Measurements from ENCODE around the gene ALG5.

The ALG5 gene

GRCh38 chr13:36915896-36916640 lies 83.1 kb downstream of the ALG5 start:
- DNase-seq: no peak

GRCh38 chr13:36915106-36915505 lies 84.0 kb downstream of the ALG5 start:
- DNase-seq: no peak

- DNase-seq: no peak
Observed at GRCh38 chr13:36914648-36915047, 84.5 kb downstream of the ALG5 start.

GRCh38 chr13:36913463-36913862 lies 85.7 kb downstream of the ALG5 start:
- no peak for DNase-seq

GRCh38 chr13:36912973-36913372 lies 86.2 kb downstream of the ALG5 start:
- no peak for DNase-seq

GRCh38 chr13:36912369-36912768 lies 86.8 kb downstream of the ALG5 start:
- DNase-seq: no peak

- no peak for DNase-seq
Observed at GRCh38 chr13:36910545-36910944, 88.6 kb downstream of the ALG5 start.

GRCh38 chr13:36907821-36908220 lies 91.3 kb downstream of the ALG5 start:
- no peak for DNase-seq

GRCh38 chr13:36907266-36907665 lies 91.9 kb downstream of the ALG5 start:
- no peak for DNase-seq

- DNase-seq: no peak
Observed at GRCh38 chr13:36905944-36906343, 93.2 kb downstream of the ALG5 start.

- no peak for DNase-seq
Observed at GRCh38 chr13:36903925-36904595, 95.1 kb downstream of the ALG5 start.
